ENCODE results near the gene LANCL3. TPM values are rescaled to one million over a fixed set of nuclear protein-coding genes. Genes with fewer than 3 reads are reported as not detected.
"Not testable (repeated sequence)": the region's sequence is repeated elsewhere in the genome, so short reads cannot be mapped to it uniquely, and the experiment has no call there.

The LANCL3 gene
- total and polyA plus RNA-seq, 3 donors from 2014 or later: 0.67 to 1.1 (median 1.0) TPM

- 60 to 68% methylated on average over 5 of the region's 5 CpGs for WGBS, 2 donors
- TF ChIP-seq POLR2A (IDR thresholded peaks at IDR 0.05) (no peak), CTCF (IDR thresholded peaks at IDR 0.05) (no peak)
- Histone ChIP-seq H3K4me3 (no peak overlapping the region), H3K4me1 (no peaks in the 10 kb centered on the region), H3K27ac (no peak overlapping the region), H3K36me3 (ENCODE audit: low read depth, missing control alignments) (no peaks in the 10 kb centered on the region), H3K9me3 (no peaks in the 10 kb centered on the region), H3K27me3 (no peaks in the 10 kb centered on the region)
- DNase-seq: no peak
- intact Hi-C loops (cut with DNase I; ENCODE audit: low total_unique reads): no loop called here
Observed at GRCh38 chrX:37578045-37578444, 6.6 kb downstream of the LANCL3 start.

GRCh38 chrX:37580080-37580479 is 8.6 kb downstream of the LANCL3 start:
- Histone ChIP-seq H3K4me3 (no peak overlapping the region), H3K27me3 (no peaks in the 10 kb centered on the region), H3K4me1 (no peaks in the 10 kb centered on the region), H3K9me3 (no peaks in the 10 kb centered on the region), H3K27ac (no peak overlapping the region), H3K36me3 (ENCODE audit: low read depth, missing control alignments) (no peaks in the 10 kb centered on the region)
- no peak for DNase-seq
- 67 to 77% methylated on average over 1 of the region's 1 CpG for WGBS, 2 donors
- intact Hi-C loops (cut with DNase I; ENCODE audit: low total_unique reads): no loop called here
- TF ChIP-seq POLR2A (IDR thresholded peaks at IDR 0.05): no peak
- no peak for TF ChIP-seq CTCF (IDR thresholded peaks at IDR 0.05)

- DNase-seq; H3K27ac ChIP-seq; H3K27me3 ChIP-seq; H3K4me3 ChIP-seq; intact Hi-C loops (cut with DNase I; ENCODE audit: low total_unique reads); H3K9me3 ChIP-seq; H3K36me3 ChIP-seq (ENCODE audit: low read depth, missing control alignments); H3K4me1 ChIP-seq: not testable (repeated sequence)
- WGBS, 2 donors: no CpG with 5 or more reads among the region's 11 CpGs
Observed at GRCh38 chrX:37587337-37587736, 15.9 kb downstream of the LANCL3 start.

- H3K36me3 ChIP-seq (ENCODE audit: low read depth, missing control alignments): no peaks in the 10 kb centered on the region
- no peaks in the 10 kb centered on the region for H3K4me1 ChIP-seq
- H3K27me3 ChIP-seq: no peaks in the 10 kb centered on the region
- H3K27ac ChIP-seq: no peak overlapping the region
- H3K9me3 ChIP-seq: no peaks in the 10 kb centered on the region
- intact Hi-C loops (cut with DNase I; ENCODE audit: low total_unique reads): no loop called here
- 86 to 95% methylated on average over 2 of the region's 2 CpGs for WGBS, 2 donors
- H3K4me3 ChIP-seq: no peak overlapping the region
- TF ChIP-seq POLR2A (IDR thresholded peaks at IDR 0.05): no peak
- no peak for DNase-seq
Observed at GRCh38 chrX:37590047-37590446, 18.6 kb downstream of the LANCL3 start.

GRCh38 chrX:37594755-37595382 is 23.4 kb downstream of the LANCL3 start:
- no peak for DNase-seq
- no peak for TF ChIP-seq CTCF (IDR thresholded peaks at IDR 0.05)
- no peak for TF ChIP-seq POLR2A (IDR thresholded peaks at IDR 0.05)
- no peak overlapping the region for H3K27ac ChIP-seq
- 83 to 85% methylated on average over 4 of the region's 4 CpGs for WGBS, 2 donors
- intact Hi-C loops (cut with DNase I; ENCODE audit: low total_unique reads): no loop called here
- H3K4me1 ChIP-seq: no peaks in the 10 kb centered on the region
- no peaks in the 10 kb centered on the region for H3K27me3 ChIP-seq
- H3K9me3 ChIP-seq: no peaks in the 10 kb centered on the region
- H3K4me3 ChIP-seq: no peak overlapping the region
- H3K36me3 ChIP-seq (ENCODE audit: low read depth, missing control alignments): no peaks in the 10 kb centered on the region

- intact Hi-C loops (cut with DNase I; ENCODE audit: low total_unique reads): no loop called here
- no peak for DNase-seq
- Histone ChIP-seq H3K36me3 (ENCODE audit: low read depth, missing control alignments) (no peaks in the 10 kb centered on the region), H3K27ac (no peak overlapping the region), H3K4me3 (no peak overlapping the region), H3K4me1 (no peaks in the 10 kb centered on the region), H3K27me3 (no peaks in the 10 kb centered on the region), H3K9me3 (no peaks in the 10 kb centered on the region)
- WGBS, 2 donors: 68 to 70% methylated on average over 2 of the region's 2 CpGs
- TF ChIP-seq POLR2A (IDR thresholded peaks at IDR 0.05) (no peak), CTCF (IDR thresholded peaks at IDR 0.05) (no peak)
Observed at GRCh38 chrX:37599729-37600128, 28.3 kb downstream of the LANCL3 start.
